BLaER1 (cell line): ENCODE measurements around the gene EGLN2.
"Not testable (repeated sequence)": the region's sequence is repeated elsewhere in the genome, so short reads cannot be mapped to it uniquely, and the experiment has no call there.

ENCODE experiments used
- H3K27ac ChIP-seq: shearing (Covaris generic); formaldehyde crosslinking; 2 replicates; pipeline ENCODE4 v1.8.1; 2022
- H3K27me3 ChIP-seq: shearing (Covaris generic); formaldehyde crosslinking; 2 replicates; pipeline ENCODE4 v1.8.1; 2022
- H3K36me3 ChIP-seq: shearing (Covaris generic); formaldehyde crosslinking; 2 replicates; pipeline ENCODE4 v1.8.1; 2022
- H3K4me1 ChIP-seq: shearing (Covaris generic); formaldehyde crosslinking; 2 replicates; pipeline ENCODE4 v1.8.1; 2022
- H3K4me2 ChIP-seq: shearing (Covaris generic); formaldehyde crosslinking; 2 replicates; pipeline ENCODE4 v1.8.1; 2022
- H3K4me3 ChIP-seq: shearing (Covaris generic); formaldehyde crosslinking; 2 replicates; pipeline ENCODE4 v1.8.1; 2022
- H3K9ac ChIP-seq: shearing (Covaris generic); formaldehyde crosslinking; 2 replicates; pipeline ENCODE4 v1.8.1; 2022
- H3K9me3 ChIP-seq: shearing (Covaris generic); formaldehyde crosslinking; 2 replicates; pipeline ENCODE4 v1.8.1; 2022
- H4K20me1 ChIP-seq: shearing (Covaris generic); formaldehyde crosslinking; 2 replicates; pipeline ENCODE4 v1.8.1; 2022
- Cebpa-rat ChIP-seq: shearing (Covaris generic); IDR thresholded peaks from 2 replicates; pipeline ENCODE4 v1.8.1; 2022

The EGLN2 gene

DNA sequence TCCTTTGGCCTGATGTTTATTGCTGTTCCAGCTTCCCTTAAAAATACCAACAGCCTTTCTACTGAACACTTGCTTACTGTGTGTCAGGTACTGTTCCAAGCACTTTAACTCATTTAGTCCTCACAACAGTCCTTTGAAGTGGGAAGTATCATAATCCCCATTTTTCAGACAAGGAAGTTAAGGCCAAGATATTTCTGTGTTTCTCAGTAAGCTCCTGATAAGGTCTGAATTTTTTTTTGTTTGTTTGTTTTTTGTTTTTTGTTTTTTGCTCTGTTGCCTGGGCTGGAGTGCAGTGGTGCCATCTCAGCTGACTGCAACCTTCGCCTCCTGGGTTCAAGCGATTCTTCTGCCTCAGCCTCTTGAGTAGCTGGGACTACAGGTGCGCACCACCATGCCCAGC lies 40.5 kb upstream of the EGLN2 start:
- Histone ChIP-seq H3K9me3 (no peaks in the 10 kb centered on the region), H3K4me3 (no peak overlapping the region), H3K4me2 (no peak overlapping the region), H3K36me3 (peaks cover 100% of the 10 kb centered on the region), H3K27ac (no peak overlapping the region), H3K9ac (no peak overlapping the region), H4K20me1 (peaks cover 100% of the 10 kb centered on the region), H3K27me3 (no peaks in the 10 kb centered on the region), H3K4me1 (peaks cover 51% of the 10 kb centered on the region)
- TF ChIP-seq Cebpa-rat = no peak

DNA sequence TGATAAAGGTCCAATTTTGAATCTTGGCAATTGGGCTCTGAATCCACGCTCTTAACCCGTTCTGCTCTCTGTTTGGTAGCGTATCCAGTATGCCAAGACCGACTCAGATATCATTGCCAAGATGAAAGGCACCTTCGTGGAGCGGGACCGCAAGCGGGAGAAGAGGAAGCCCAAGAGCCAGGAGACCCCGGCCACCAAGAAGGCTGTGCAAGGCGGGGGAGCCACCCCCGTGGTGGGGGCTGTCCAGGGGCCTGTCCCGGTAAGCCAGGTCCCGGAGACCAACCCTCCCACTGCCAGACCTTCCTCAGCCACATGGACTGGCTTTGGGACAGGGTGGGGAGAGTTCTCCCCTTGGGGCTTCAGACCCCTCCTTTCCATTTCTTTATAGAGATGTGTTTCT lies 39.6 kb upstream of the EGLN2 start:
- H3K9me3 ChIP-seq = no peaks in the 10 kb centered on the region
- TF ChIP-seq Cebpa-rat = no peak
- peaks cover 100% of the 10 kb centered on the region for H3K36me3 ChIP-seq
- H4K20me1 ChIP-seq = peaks cover 100% of the 10 kb centered on the region
- H3K9ac ChIP-seq = no peak overlapping the region
- H3K4me2 ChIP-seq = no peak overlapping the region
- H3K27ac ChIP-seq = no peak overlapping the region
- no peaks in the 10 kb centered on the region for H3K27me3 ChIP-seq
- H3K4me3 ChIP-seq = no peak overlapping the region
- peaks cover 42% of the 10 kb centered on the region for H3K4me1 ChIP-seq

DNA sequence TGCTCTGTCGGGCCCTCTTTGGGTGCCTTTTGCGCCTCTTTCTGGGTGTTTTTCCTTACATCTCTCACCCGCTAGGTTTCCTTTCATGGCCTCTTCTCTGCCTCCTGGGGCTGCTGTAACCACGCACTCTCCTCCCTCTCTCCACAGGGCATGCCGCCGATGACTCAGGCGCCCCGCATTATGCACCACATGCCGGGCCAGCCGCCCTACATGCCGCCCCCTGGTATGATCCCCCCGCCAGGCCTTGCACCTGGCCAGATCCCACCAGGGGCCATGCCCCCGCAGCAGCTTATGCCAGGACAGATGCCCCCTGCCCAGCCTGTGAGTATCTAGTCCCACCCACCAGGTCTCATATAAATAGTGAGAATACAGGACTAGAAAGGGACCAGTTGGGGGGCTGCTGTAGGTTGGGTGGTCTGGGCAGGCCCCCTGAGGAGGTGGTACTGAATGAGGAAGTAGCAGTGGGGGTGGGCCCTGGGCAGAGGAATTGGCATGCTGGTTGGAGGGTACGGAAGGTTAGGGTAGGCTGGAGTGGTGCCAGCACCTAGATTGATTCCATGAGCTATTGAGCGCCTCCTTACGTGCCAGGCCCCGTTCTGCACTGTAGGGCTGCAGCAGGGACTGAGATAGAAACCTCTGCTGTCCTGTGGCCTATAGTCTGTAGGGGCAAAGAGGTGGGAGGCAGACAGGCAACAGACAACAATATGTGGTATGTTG lies 36.1 kb upstream of the EGLN2 start:
- 0 out of 2 replicates have a peak overlapping the region, but pooled peaks have one; percentile 45 for H3K9ac ChIP-seq
- no peak for TF ChIP-seq Cebpa-rat
- H4K20me1 ChIP-seq = peaks cover 82% of the 10 kb centered on the region
- H3K27ac ChIP-seq = no peak overlapping the region
- H3K4me1 ChIP-seq = peaks cover 17% of the 10 kb centered on the region; the same call in 1 of the 2 replicates
- H3K4me2 ChIP-seq = no peak overlapping the region
- no peaks in the 10 kb centered on the region for H3K9me3 ChIP-seq
- peaks cover 100% of the 10 kb centered on the region for H3K36me3 ChIP-seq
- H3K4me3 ChIP-seq = no peak overlapping the region
- no peaks in the 10 kb centered on the region for H3K27me3 ChIP-seq

DNA sequence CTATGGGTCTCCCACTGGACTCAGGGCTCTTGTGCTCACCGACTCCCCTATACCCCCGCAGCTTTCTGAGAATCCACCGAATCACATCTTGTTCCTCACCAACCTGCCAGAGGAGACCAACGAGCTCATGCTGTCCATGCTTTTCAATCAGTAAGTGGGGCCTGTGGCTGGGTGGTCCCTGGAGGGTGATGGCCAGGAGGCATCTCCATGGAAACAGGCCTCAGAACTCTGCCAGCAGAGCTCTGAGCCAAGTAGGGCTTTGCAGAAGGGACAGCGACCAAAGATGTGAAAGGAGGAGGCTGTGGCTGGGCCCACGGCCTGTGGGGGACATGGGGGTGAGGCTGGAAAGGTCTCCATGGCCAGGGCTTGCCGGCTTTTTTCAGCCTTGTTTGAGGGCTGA lies 35.5 kb upstream of the EGLN2 start:
- H3K4me3 ChIP-seq = no peak overlapping the region
- H3K27ac ChIP-seq = no peak overlapping the region
- no peak overlapping the region for H3K4me2 ChIP-seq
- H4K20me1 ChIP-seq = peaks cover 76% of the 10 kb centered on the region
- H3K27me3 ChIP-seq = no peaks in the 10 kb centered on the region
- no peak for TF ChIP-seq Cebpa-rat
- no peak overlapping the region for H3K9ac ChIP-seq
- H3K9me3 ChIP-seq = no peaks in the 10 kb centered on the region
- H3K36me3 ChIP-seq = peaks cover 100% of the 10 kb centered on the region
- peaks cover 17% of the 10 kb centered on the region; the same call in 1 of the 2 replicates for H3K4me1 ChIP-seq

DNA sequence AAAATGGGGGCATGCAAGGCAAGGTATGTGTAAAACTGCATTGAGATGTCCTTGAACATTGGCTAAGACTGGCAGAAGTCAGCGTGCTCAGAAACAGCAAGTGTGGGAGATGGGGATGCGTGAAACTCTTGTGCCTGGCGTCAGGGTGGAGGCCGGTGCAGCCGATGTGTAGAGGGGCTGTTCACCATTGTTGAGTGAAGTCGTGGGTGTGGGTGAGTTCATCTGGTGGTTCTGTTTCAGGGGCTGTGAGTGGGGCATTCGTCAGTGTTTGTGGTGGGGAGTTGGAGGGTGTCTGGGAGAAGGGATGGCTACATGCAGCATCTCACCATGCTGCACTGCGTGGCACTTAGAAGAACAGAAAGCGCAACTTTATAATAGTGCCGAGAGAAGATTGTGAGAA lies 35.0 kb upstream of the EGLN2 start:
- no peak overlapping the region for H3K9ac ChIP-seq
- no peak overlapping the region for H3K4me2 ChIP-seq
- H4K20me1 ChIP-seq = peaks cover 72% of the 10 kb centered on the region
- H3K27me3 ChIP-seq = no peaks in the 10 kb centered on the region
- peaks cover 100% of the 10 kb centered on the region for H3K36me3 ChIP-seq
- no peak overlapping the region for H3K4me3 ChIP-seq
- no peak for TF ChIP-seq Cebpa-rat
- no peak overlapping the region for H3K27ac ChIP-seq
- H3K4me1 ChIP-seq = peaks cover 17% of the 10 kb centered on the region; the same call in 1 of the 2 replicates
- no peaks in the 10 kb centered on the region for H3K9me3 ChIP-seq

DNA sequence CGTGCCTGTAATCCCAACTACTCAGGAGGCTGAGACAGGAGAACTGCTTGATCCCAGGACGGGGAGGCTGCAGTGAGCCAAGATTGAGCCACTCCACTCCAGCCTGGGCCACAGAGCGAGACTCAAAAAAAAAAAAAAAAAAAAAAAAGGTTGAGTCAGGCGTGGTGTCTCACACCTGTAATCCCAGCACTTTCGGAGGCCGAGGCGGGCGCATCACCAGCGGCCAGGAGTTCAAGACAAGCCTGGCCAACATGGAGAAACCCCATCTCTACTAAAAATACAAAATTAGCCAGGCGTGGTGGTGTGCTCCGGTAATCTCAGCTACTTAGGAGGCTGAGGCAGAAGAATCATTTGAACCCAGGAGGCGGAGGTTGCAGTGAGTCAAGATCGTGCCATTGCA lies 32.6 kb upstream of the EGLN2 start:
- Histone ChIP-seq H3K36me3 (peaks cover 96% of the 10 kb centered on the region), H3K9me3 (peaks cover 21% of the 10 kb centered on the region), H4K20me1 (peaks cover 48% of the 10 kb centered on the region), H3K4me1 (peaks cover 16% of the 10 kb centered on the region; the same call in 1 of the 2 replicates)
- H3K27ac ChIP-seq, H3K4me2 ChIP-seq, H3K9ac ChIP-seq, H3K27me3 ChIP-seq, H3K4me3 ChIP-seq: not testable (repeated sequence)

DNA sequence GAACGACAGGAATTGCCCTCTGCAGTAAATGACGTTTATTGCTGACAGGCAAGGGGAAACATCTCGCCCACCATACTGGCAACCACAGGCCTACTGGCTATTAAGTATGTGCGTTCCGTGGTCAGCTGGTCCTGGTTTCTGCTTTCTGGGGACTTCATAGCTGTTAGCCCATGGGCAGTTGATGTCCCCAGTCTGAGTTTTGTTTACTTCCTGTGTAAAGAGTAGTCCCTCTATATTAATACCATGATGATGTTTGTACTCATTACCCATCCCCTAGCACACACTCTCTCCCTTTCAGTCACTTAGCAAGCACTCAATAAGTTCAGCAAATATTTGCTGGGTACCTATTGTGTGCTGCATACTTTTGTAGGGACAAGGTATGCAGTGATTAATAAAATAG lies 30.1 kb upstream of the EGLN2 start:
- Histone ChIP-seq H3K36me3 (peaks cover 78% of the 10 kb centered on the region), H3K9me3 (peaks cover 25% of the 10 kb centered on the region), H3K4me3 (no peak overlapping the region), H3K27ac (no peak overlapping the region), H3K27me3 (no peaks in the 10 kb centered on the region), H3K4me1 (peaks cover 3% of the 10 kb centered on the region; the same call in 1 of the 2 replicates), H3K9ac (no peak overlapping the region), H3K4me2 (no peak overlapping the region), H4K20me1 (peaks cover 23% of the 10 kb centered on the region)
- no peak for TF ChIP-seq Cebpa-rat

DNA sequence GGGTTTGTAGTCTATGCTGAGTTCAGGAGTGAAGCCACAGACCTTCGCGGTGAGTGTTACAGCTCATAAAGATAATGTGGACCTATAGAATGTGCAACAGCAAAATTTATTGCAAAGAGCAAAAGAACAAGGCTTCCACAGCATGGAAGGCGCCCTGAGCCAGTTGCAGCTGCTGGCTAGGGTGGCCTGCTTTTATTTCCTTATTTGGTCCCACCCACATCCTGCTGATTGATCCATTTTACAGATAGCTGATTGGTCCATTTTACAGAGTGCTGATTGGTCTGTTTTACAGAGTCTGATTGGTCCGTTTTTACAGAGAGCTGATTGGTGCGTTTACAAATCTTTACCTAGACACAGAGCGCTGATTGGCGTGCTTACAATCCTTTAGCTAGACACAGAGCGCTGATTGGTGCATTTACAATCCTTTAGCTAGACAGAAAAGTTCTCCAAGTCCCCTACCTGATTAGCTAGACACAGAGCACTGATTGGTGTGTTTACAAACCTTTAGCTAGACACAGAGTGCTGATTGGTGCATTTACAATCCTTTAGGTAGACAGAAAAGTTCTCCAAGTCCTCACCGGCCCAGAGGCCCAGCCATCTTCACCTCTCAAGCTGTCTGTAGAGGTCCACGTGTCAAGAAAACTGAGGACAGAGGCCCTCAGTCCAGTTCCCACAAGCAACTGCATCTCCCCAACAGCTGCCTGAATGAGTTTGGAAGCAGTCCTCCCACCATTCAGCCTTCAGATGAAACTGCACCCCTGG lies 27.7 kb upstream of the EGLN2 start:
- H3K4me3 ChIP-seq, H4K20me1 ChIP-seq, H3K27ac ChIP-seq, H3K4me2 ChIP-seq, H3K27me3 ChIP-seq, H3K9ac ChIP-seq: not testable (repeated sequence)
- peaks cover 27% of the 10 kb centered on the region for H3K4me1 ChIP-seq
- H3K36me3 ChIP-seq = peaks cover 54% of the 10 kb centered on the region
- H3K9me3 ChIP-seq = peaks cover 25% of the 10 kb centered on the region

DNA sequence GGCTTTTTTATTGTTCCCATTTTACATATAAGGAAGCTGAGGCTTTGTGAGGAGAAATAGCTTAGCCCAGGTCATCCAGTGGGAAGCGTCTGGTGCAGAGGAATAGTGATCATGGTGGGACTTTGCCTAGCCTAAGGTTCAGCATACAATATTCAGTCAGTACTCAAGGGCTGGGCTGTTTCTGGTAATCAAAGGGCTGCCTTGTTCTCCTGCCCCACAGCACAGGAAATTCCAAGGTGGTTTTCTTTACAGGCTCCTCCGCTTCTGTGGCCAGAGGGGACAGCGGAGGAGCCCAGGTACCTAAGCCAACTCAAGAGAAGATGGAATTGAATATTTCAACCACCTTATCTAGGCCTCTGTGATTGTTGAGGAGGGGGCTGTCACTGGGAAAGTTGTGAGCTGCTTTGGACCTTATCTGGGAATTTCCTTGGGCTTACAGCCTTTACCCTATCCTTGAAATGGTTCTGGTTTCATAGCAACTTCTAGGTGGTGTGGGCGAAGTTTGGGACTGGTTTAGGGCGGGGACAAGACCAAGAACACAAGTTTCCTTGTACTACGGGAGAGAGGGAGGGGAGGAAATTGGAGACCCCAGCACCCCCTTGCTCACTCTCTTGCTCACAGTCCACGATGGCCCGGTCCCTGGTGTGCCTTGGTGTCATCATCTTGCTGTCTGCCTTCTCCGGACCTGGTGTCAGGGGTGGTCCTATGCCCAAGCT lies 23.9 kb upstream of the EGLN2 start, which contains the start of gene MIA:
TSS of gene MIA (plus strand) at position 606 of the 716 bp plus-strand sequence. CDS start at position 628, 22 bp downstream.
- H3K4me1 ChIP-seq = peaks cover 50% of the 10 kb centered on the region
- no peaks in the 10 kb centered on the region for H4K20me1 ChIP-seq
- no peak within 1 kb of the TSS for H3K4me3 ChIP-seq
- H3K27ac ChIP-seq = peak within 1 kb of the TSS; percentile 56
- H3K9me3 ChIP-seq = peaks cover 17% of the 10 kb centered on the region
- no peaks in the 10 kb centered on the region for H3K27me3 ChIP-seq
- peak within 1 kb of the TSS; percentile 80 for H3K4me2 ChIP-seq
- 0 out of 2 replicates have a peak within 1 kb of the TSS, but pooled peaks have one; percentile 24 for H3K9ac ChIP-seq
- TF ChIP-seq Cebpa-rat = no peak
- H3K36me3 ChIP-seq = peaks cover 16% of the 10 kb centered on the region
